ENCODE results near the gene PSMD7. TPM values are rescaled to one million over a fixed set of nuclear protein-coding genes. Genes with fewer than 3 reads are reported as not detected.

PSMD7 gene
- total and polyA plus RNA-seq, 2 donors (not counting 1 experiment from before 2014, with no cell fraction given), result 65.9 to 196 TPM

DNA sequence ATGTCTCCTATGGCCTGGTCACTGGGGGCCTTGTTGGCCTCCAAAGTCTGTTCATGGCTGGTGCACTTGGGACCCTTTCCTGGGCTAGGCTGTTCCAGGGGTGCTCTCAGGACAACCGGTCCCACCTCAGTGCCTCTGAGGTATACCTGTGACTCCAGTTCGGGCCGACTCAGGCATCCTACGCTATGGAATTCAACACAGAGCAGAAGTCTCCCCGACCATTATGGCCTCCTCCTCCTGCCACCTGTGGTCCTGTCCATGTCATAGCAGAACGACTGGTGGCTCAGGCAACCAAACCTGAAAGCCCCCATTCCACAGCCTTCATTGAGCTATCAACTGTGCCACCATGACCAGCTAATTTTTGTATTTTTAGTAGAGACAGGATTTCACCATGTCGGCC lies 8.5 kb upstream of the PSMD7 start:
- no peaks in the 10 kb centered on the region for H3K79me2 ChIP-seq (ENCODE audit: control insufficient read depth, insufficient read depth, low read length)
- no peak for DNase-seq (ENCODE audit: low read depth in 2 of 2)
- H2AFZ ChIP-seq (ENCODE audit: low read length), result no peak overlapping the region
- H3K9me3 ChIP-seq (ENCODE audit: control insufficient read depth, insufficient read depth, low read depth, low read length), result no peaks in the 10 kb centered on the region
- H3K4me2 ChIP-seq (ENCODE audit: extremely low read depth, insufficient read depth, low read length), result no peak overlapping the region
- H3K9ac ChIP-seq (ENCODE audit: insufficient read depth, low read length), result no peak overlapping the region
- H3K4me3 ChIP-seq (replicated peaks in 1 of 4; ENCODE audit: control extremely low read depth in 1 of 4, insufficient read depth in 1 of 4, low read depth in 3 of 4, low read length in 4 of 4), result no peak overlapping the region
- H3K36me3 ChIP-seq (ENCODE audit: control insufficient read depth, insufficient read depth, low read length), result no peaks in the 10 kb centered on the region
- H3K27ac ChIP-seq (ENCODE audit: insufficient read depth, low read length), result no peak overlapping the region
- H3K27me3 ChIP-seq (ENCODE audit: control insufficient read depth, insufficient read depth, low read length), result no peaks in the 10 kb centered on the region
- TF ChIP-seq, protein P1, sequence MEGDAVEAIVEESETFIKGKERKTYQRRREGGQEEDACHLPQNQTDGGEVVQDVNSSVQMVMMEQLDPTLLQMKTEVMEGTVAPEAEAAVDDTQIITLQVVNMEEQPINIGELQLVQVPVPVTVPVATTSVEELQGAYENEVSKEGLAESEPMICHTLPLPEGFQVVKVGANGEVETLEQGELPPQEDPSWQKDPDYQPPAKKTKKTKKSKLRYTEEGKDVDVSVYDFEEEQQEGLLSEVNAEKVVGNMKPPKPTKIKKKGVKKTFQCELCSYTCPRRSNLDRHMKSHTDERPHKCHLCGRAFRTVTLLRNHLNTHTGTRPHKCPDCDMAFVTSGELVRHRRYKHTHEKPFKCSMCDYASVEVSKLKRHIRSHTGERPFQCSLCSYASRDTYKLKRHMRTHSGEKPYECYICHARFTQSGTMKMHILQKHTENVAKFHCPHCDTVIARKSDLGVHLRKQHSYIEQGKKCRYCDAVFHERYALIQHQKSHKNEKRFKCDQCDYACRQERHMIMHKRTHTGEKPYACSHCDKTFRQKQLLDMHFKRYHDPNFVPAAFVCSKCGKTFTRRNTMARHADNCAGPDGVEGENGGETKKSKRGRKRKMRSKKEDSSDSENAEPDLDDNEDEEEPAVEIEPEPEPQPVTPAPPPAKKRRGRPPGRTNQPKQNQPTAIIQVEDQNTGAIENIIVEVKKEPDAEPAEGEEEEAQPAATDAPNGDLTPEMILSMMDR (conservative IDR thresholded peaks at IDR 0.05 in 1 of 2, IDR thresholded peaks at IDR 0.05 in 1 of 2; ENCODE audit: low read depth in 1 of 2, low read length in 2 of 2), result no peak
- no peak for TF ChIP-seq EZH2 (IDR thresholded peaks at IDR 0.05; ENCODE audit: low read length, missing control alignments)
- H4K20me1 ChIP-seq (ENCODE audit: control insufficient read depth, extremely low read depth, insufficient read depth, low read length), result no peaks in the 10 kb centered on the region
- no peaks in the 10 kb centered on the region for H3K4me1 ChIP-seq (ENCODE audit: control insufficient read depth, extremely low read depth, insufficient read depth, low read length)

DNA sequence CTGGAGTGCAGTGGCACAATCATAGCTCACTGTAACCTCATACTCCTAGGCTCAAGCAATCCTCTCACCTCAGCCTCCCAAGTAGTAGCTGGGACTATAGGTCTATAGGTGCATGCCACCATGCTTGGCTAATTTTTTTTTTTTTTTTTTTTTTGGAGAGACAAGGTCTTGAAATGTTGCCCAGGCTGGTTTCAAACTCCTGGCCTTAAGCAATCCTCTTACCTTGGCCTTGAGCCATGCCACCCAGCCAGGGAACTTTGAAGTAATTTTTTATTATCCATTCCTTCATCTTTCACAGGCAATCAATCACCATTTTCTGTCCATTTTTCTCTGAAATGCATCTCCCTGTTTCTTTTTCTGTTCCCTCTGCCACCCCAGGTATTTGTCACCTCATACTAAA lies 6.3 kb upstream of the PSMD7 start:
- no peak for TF ChIP-seq EZH2 (IDR thresholded peaks at IDR 0.05; ENCODE audit: low read length, missing control alignments)
- TF ChIP-seq, protein P1 (conservative IDR thresholded peaks at IDR 0.05 in 1 of 2, IDR thresholded peaks at IDR 0.05 in 1 of 2; ENCODE audit: low read depth in 1 of 2, low read length in 2 of 2), result no peak
- Histone ChIP-seq H3K36me3 (ENCODE audit: control insufficient read depth, insufficient read depth, low read length) (no peaks in the 10 kb centered on the region), H3K79me2 (ENCODE audit: control insufficient read depth, insufficient read depth, low read length) (no peaks in the 10 kb centered on the region), H3K9me3 (ENCODE audit: control insufficient read depth, insufficient read depth, low read depth, low read length) (no peaks in the 10 kb centered on the region), H3K9ac (ENCODE audit: insufficient read depth, low read length) (no peak overlapping the region), H3K4me1 (ENCODE audit: control insufficient read depth, extremely low read depth, insufficient read depth, low read length) (no peaks in the 10 kb centered on the region), H2AFZ (ENCODE audit: low read length) (no peak overlapping the region), H3K4me3 (replicated peaks in 1 of 4; ENCODE audit: control extremely low read depth in 1 of 4, insufficient read depth in 1 of 4, low read depth in 3 of 4, low read length in 4 of 4) (no peak overlapping the region), H3K27ac (ENCODE audit: insufficient read depth, low read length) (no peak overlapping the region), H4K20me1 (ENCODE audit: control insufficient read depth, extremely low read depth, insufficient read depth, low read length) (no peaks in the 10 kb centered on the region), H3K27me3 (ENCODE audit: control insufficient read depth, insufficient read depth, low read length) (no peaks in the 10 kb centered on the region), H3K4me2 (ENCODE audit: extremely low read depth, insufficient read depth, low read length) (no peak overlapping the region)
- no peak for DNase-seq (ENCODE audit: low read depth in 2 of 2)

DNA sequence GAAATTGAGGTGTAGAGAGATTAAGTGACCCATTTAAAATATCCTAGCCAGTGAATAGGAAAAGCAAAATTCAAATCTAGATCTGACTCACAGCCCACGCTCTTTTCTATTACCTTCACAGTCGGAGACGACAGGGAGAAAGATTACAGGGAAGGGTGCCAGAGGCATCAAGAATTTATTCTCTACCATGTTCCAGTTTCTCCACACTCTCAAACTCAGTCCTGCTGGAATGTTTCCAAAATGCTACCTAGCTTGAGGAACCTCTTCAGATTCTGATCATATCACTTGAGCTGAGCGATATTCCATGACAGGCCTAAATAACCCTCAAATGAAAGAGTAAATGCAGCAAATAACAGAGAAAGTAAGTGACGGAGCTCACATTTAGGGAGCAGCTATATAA lies 5.4 kb upstream of the PSMD7 start:
- Histone ChIP-seq H3K4me3 (replicated peaks in 1 of 4; ENCODE audit: control extremely low read depth in 1 of 4, insufficient read depth in 1 of 4, low read depth in 3 of 4, low read length in 4 of 4) (no peak overlapping the region), H3K9ac (ENCODE audit: insufficient read depth, low read length) (no peak overlapping the region), H3K4me2 (ENCODE audit: extremely low read depth, insufficient read depth, low read length) (no peak overlapping the region), H3K4me1 (ENCODE audit: control insufficient read depth, extremely low read depth, insufficient read depth, low read length) (no peaks in the 10 kb centered on the region), H3K79me2 (ENCODE audit: control insufficient read depth, insufficient read depth, low read length) (no peaks in the 10 kb centered on the region), H3K27me3 (ENCODE audit: control insufficient read depth, insufficient read depth, low read length) (no peaks in the 10 kb centered on the region), H3K36me3 (ENCODE audit: control insufficient read depth, insufficient read depth, low read length) (no peaks in the 10 kb centered on the region), H2AFZ (ENCODE audit: low read length) (no peak overlapping the region), H4K20me1 (ENCODE audit: control insufficient read depth, extremely low read depth, insufficient read depth, low read length) (no peaks in the 10 kb centered on the region), H3K9me3 (ENCODE audit: control insufficient read depth, insufficient read depth, low read depth, low read length) (no peaks in the 10 kb centered on the region), H3K27ac (ENCODE audit: insufficient read depth, low read length) (no peak overlapping the region)
- TF ChIP-seq, protein P1 (conservative IDR thresholded peaks at IDR 0.05 in 1 of 2, IDR thresholded peaks at IDR 0.05 in 1 of 2; ENCODE audit: low read depth in 1 of 2, low read length in 2 of 2), result no peak
- TF ChIP-seq EZH2 (IDR thresholded peaks at IDR 0.05; ENCODE audit: low read length, missing control alignments), result no peak
- no peak for DNase-seq (ENCODE audit: low read depth in 2 of 2)
